H1 (cell line): ENCODE data around the gene DES. TPM values are rescaled to one million over a fixed set of nuclear protein-coding genes. Genes with fewer than 3 reads are reported as not detected.

Experiments used
- CTCF ChIA-PET: fragments of 300-600 bp; sonication (Branson Sonifier 250); formaldehyde crosslinking; loops from one replicate; lab custom pipeline; 2021; ENCODE audit not compliant: partially characterized antibody; lab: Charles Lee
- POLR2A ChIA-PET: fragments of 300-600 bp; sonication (Branson Sonifier 250); formaldehyde crosslinking; loops from one replicate; lab custom pipeline; 2021; ENCODE audit warnings: inconsistent platforms; ENCODE audit not compliant: partially characterized antibody; lab: Charles Lee
- DNase-seq, 2 experiments: peaks; one replicate each; pipeline versions ENCODE4 v3.0.0 to v3.0.0-alpha.2; 2010 to 2022; ENCODE audit warnings: low spot score in 2 of 2, low read depth in 1 of 2, mixed read lengths in 1 of 2
- FAIRE-seq: peaks from 2 replicates; lab custom pipeline; 2011; peaks lifted over from hg19 to GRCh38; lab: Jason Lieb, UNC
- H2AFZ ChIP-seq: 2 replicates; pipeline ENCODE4 v1.8.1; 2012; ENCODE audit warnings: low read length, inconsistent platforms
- H2AK5ac ChIP-seq: 2 replicates; pipeline ENCODE4 v1.6.1; 2013; ENCODE audit warnings: low read depth, low read length
- H2BK120ac ChIP-seq: replicated peaks from 2 replicates; pipeline ENCODE3; 2013; ENCODE audit warnings: low read depth, low read length, inconsistent platforms
- H2BK12ac ChIP-seq: 2 replicates; pipeline ENCODE4 v1.6.1; 2013; ENCODE audit warnings: low read depth, low read length
- H2BK15ac ChIP-seq: 2 replicates; pipeline ENCODE4 v1.6.1; 2013; ENCODE audit warnings: low read length
- H2BK20ac ChIP-seq: 2 replicates; pipeline ENCODE4 v1.6.1; 2013; ENCODE audit warnings: low read length
- H2BK5ac ChIP-seq: 2 replicates; pipeline ENCODE4 v1.6.1; 2013; ENCODE audit warnings: low read depth, low read length
- H3K14ac ChIP-seq: 2 replicates; pipeline ENCODE4 v1.6.1; 2013; ENCODE audit warnings: inconsistent platforms; ENCODE audit not compliant: insufficient read length
- H3K18ac ChIP-seq: 2 replicates; pipeline ENCODE4 v1.6.1; 2013; ENCODE audit warnings: low read length; ENCODE audit errors: extremely low read depth
- H3K23ac ChIP-seq: 2 replicates; pipeline ENCODE4 v1.6.1; 2013; ENCODE audit warnings: inconsistent platforms; ENCODE audit not compliant: insufficient read length
- H3K23me2 ChIP-seq: 2 replicates; pipeline ENCODE4 v1.6.1; 2013; ENCODE audit warnings: low read depth, low read length
- H3K27ac ChIP-seq: 2 replicates; pipeline ENCODE4 v1.6.1; 2011; ENCODE audit warnings: low read depth, low read length, inconsistent platforms
- H3K27me3 ChIP-seq, 4 experiments: replicated peaks in 1 of 4; 1 replicate in 1 of 4; 2 replicates in 3 of 4; pipeline versions ENCODE4 v1.6.1 to v1.8.1; 2011 to 2013; ENCODE audit warnings: low read length in 3 of 4, mild to moderate bottlenecking in 3 of 4, inconsistent platforms in 2 of 4, mixed read lengths in 2 of 4, moderate library complexity in 1 of 4; ENCODE audit not compliant: control insufficient read depth in 3 of 4, insufficient read depth in 3 of 4; ENCODE audit errors: extremely low read depth in 1 of 4
- H3K36me3 ChIP-seq, 4 experiments: 2 replicates each; pipeline versions ENCODE4 v1.6.1 to v1.8.1; 2011 to 2013; ENCODE audit warnings: mild to moderate bottlenecking in 4 of 4, low read length in 3 of 4, moderate library complexity in 2 of 4, control low read depth in 1 of 4, inconsistent platforms in 1 of 4; ENCODE audit not compliant: insufficient read depth in 4 of 4, control insufficient read depth in 2 of 4
- H3K4ac ChIP-seq: replicated peaks from 2 replicates; pipeline ENCODE3; 2013; ENCODE audit warnings: low read length, low read depth, mixed read lengths, inconsistent platforms; ENCODE audit not compliant: insufficient read length
- H3K4me1 ChIP-seq, 4 experiments: replicated peaks in 1 of 4; 1 replicate in 1 of 4; 2 replicates in 3 of 4; pipeline versions ENCODE4 v1.6.1 to v1.8.1; 2011 to 2013; ENCODE audit warnings: low read length in 3 of 4, inconsistent platforms in 2 of 4, mixed read lengths in 1 of 4; ENCODE audit not compliant: insufficient read depth in 4 of 4, control insufficient read depth in 3 of 4
- H3K4me2 ChIP-seq, 2 experiments: 2 replicates each; pipeline versions ENCODE4 v1.6.1 to v1.8.1; 2011 to 2013; ENCODE audit warnings: low read depth in 2 of 2, low read length in 2 of 2, control low read depth in 1 of 2, inconsistent platforms in 1 of 2, mild to moderate bottlenecking in 1 of 2; ENCODE audit not compliant: insufficient read depth in 1 of 2
- H3K4me3 ChIP-seq, 4 experiments: fragments of 200-600, 300-600 bp in 1 of 4; sonication (generic), shearing (Covaris generic), sonication (Bioruptor Twin) in 1 of 4; 2 replicates each; pipeline versions ENCODE4 v1.5.1 to v1.8.1; 2011 to 2016; ENCODE audit warnings: low read length in 4 of 4, low read depth in 3 of 4, control low read depth in 2 of 4, inconsistent platforms in 2 of 4, mild to moderate bottlenecking in 2 of 4, mixed read lengths in 1 of 4, moderate library complexity in 1 of 4; ENCODE audit not compliant: insufficient read depth in 2 of 4; ENCODE audit errors: extremely low read depth in 1 of 4
- H3K56ac ChIP-seq: replicated peaks from 2 replicates; pipeline ENCODE3; 2013; ENCODE audit warnings: low read depth, mild to moderate bottlenecking, mixed read lengths, low read length, inconsistent platforms; ENCODE audit not compliant: insufficient read length
- H3K79me1 ChIP-seq: 2 replicates; pipeline ENCODE4 v1.6.1; 2013; ENCODE audit warnings: low read depth, low read length, control low read depth
- H3K79me2 ChIP-seq, 2 experiments: 2 replicates each; pipeline versions ENCODE4 v1.6.1 to v1.8.1; 2012 to 2013; ENCODE audit warnings: low read length in 2 of 2, mild to moderate bottlenecking in 2 of 2, inconsistent platforms in 1 of 2; ENCODE audit not compliant: insufficient read depth in 2 of 2, control insufficient read depth in 1 of 2
- H3K9ac ChIP-seq, 4 experiments: replicated peaks in 1 of 4; 1 replicate in 1 of 4; 2 replicates in 3 of 4; pipeline versions ENCODE4 v1.6.1 to v1.8.1; 2011 to 2013; ENCODE audit warnings: low read depth in 3 of 4, low read length in 3 of 4, control low read depth in 2 of 4, mild to moderate bottlenecking in 2 of 4, moderate library complexity in 2 of 4, inconsistent platforms in 1 of 4; ENCODE audit errors: extremely low read depth in 1 of 4
- H3K9me3 ChIP-seq, 2 experiments: 2 replicates each; pipeline versions ENCODE4 v1.6.1 to v1.8.1; 2012 to 2013; ENCODE audit warnings: mild to moderate bottlenecking in 2 of 2, moderate library complexity in 2 of 2, control low read depth in 1 of 2, inconsistent platforms in 1 of 2, low read depth in 1 of 2, low read length in 1 of 2, mixed read lengths in 1 of 2; ENCODE audit not compliant: insufficient read depth in 2 of 2
- H4K20me1 ChIP-seq, 2 experiments: replicated peaks in 1 of 2; 2 replicates each; pipeline versions ENCODE3 to v1.8.1; 2011 to 2013; ENCODE audit warnings: inconsistent platforms in 2 of 2, low read length in 2 of 2, mild to moderate bottlenecking in 1 of 2; ENCODE audit not compliant: insufficient read depth in 2 of 2, control insufficient read depth in 1 of 2
- H4K5ac ChIP-seq: 2 replicates; pipeline ENCODE4 v1.6.1; 2013; ENCODE audit warnings: low read length, low read depth, mixed read lengths, inconsistent platforms; ENCODE audit not compliant: insufficient read length
- H4K8ac ChIP-seq: 2 replicates; pipeline ENCODE4 v1.8.0; 2013; ENCODE audit warnings: mild to moderate bottlenecking, moderate library complexity, low read length, inconsistent platforms; ENCODE audit not compliant: insufficient read depth; ENCODE audit errors: extremely low read depth
- H4K91ac ChIP-seq: replicated peaks from 2 replicates; pipeline ENCODE3; 2013; ENCODE audit warnings: low read length, mixed read lengths, inconsistent platforms; ENCODE audit not compliant: insufficient read length
- BCL11A ChIP-seq, 2 experiments: IDR thresholded peaks; one replicate each; pipeline ENCODE4 v1.6.1; 2011; ENCODE audit warnings: low read depth in 2 of 2, low read length in 2 of 2, mild to moderate bottlenecking in 2 of 2
- CBX8 ChIP-seq: fragments of 300-800, 300-1000 bp; sonication (generic); IDR thresholded peaks from 2 replicates; pipeline ENCODE4 v1.7.1; 2016; ENCODE audit warnings: low read depth, low read length, borderline replicate concordance
- CHD1 ChIP-seq: IDR thresholded peaks from 2 replicates; pipeline ENCODE4 v1.6.1; 2012; ENCODE audit warnings: low read depth, low read length, improper control_type of control experiment
- EP300 ChIP-seq, 2 experiments: IDR thresholded peaks; 1 replicate in 1 of 2; 2 replicates in 1 of 2; pipeline ENCODE4 v1.6.1; 2011 to 2012; ENCODE audit warnings: low read depth in 2 of 2, low read length in 2 of 2, mild to moderate bottlenecking in 2 of 2, borderline replicate concordance in 1 of 2, inconsistent platforms in 1 of 2, moderate library complexity in 1 of 2
- POU5F1 ChIP-seq: IDR thresholded peaks from 2 replicates; pipeline ENCODE4 v1.6.1; 2011; ENCODE audit warnings: low read depth, mild to moderate bottlenecking, low read length, moderate library complexity
- WGBS, 2 experiments: shearing (Covaris generic) in 1 of 2; methylation state at CpG; one replicate each; pipeline versions ENCODE4 v1.1.6 to v1.1.7; 2013 to 2015; ENCODE audit warnings: low lambda C conversion rate in 2 of 2, mixed read lengths in 2 of 2, inconsistent platforms in 1 of 2, low coverage in 1 of 2, missing lambda C conversion rate in 1 of 2; ENCODE audit not compliant: insufficient replicate concordance in 2 of 2, insufficient coverage in 1 of 2, insufficient read length in 1 of 2; ENCODE audit errors: extremely low coverage in 1 of 2, missing lambda C conversion rate in 1 of 2; 5-methylcytosine and 5-hydroxymethylcytosine counted together
- polyA plus RNA-seq, 7 experiments: library from polyadenylated mRNA; depleted of rRNA in 3 of 7; stranded (reverse) in 5 of 7; unstranded in 2 of 7; fragments of >200 nt in 5 of 7; fragments of 200-250 nt in 2 of 7; gene quantifications; 1 replicate in 5 of 7; 2 replicates in 1 of 7; 4 replicates in 1 of 7; pipeline versions ENCODE4 v1.2.1 to v1.2.3, GENCODE V29; 2011 to 2013; ENCODE audit warnings: missing spikeins in 2 of 7, mixed read lengths in 2 of 7
- total RNA-seq: library from RNA; stranded (reverse); fragmentation: NEBNext Ultra II Directional; extraction: Animal tissue kit (Norgen Biotek cat#: 25700); gene quantifications from 2 replicates; pipeline ENCODE4 v1.2.1, GENCODE V29; 2021

Gene DES
- total and polyA plus RNA-seq, 2 of the 8 experiments (the other 6 are each of a cell fraction or from before 2014, with no cell fraction given): 1.8 to 4.3 TPM

GRCh38 chr2:219388907-219389156, 29.3 kb upstream of the DES start:
- H3K4me3 ChIP-seq: peak overlapping the region; percentile 36 to 75 (median 54)

More at GRCh38 chr2:219388907-219389156, 29.3 kb upstream of the DES start:
- WGBS, 2 experiments: 79% methylated on average over 6 of the region's 6 CpGs; no CpG with 5 or more reads in 1 of the 2 experiments
- Histone ChIP-seq H3K79me2 (no peaks in the 10 kb centered on the region), H2BK20ac (no peak overlapping the region), H4K8ac (no peak overlapping the region), H4K5ac (no peak overlapping the region), H3K14ac (no peak overlapping the region), H3K4me2 (peak overlapping the region; percentile 61 to 69), H3K27ac (no peak overlapping the region), H3K9me3 (no peaks in the 10 kb centered on the region), H4K20me1 (peaks cover 0 to 2% of the 10 kb centered on the region in 2 experiments), H3K23me2 (peaks cover 3% of the 10 kb centered on the region), H4K91ac (no peak overlapping the region), H2BK120ac (no peak overlapping the region), H3K79me1 (peaks cover 2% of the 10 kb centered on the region), H3K18ac (no peak overlapping the region), H3K4me1 (peaks cover 0 to 13% (median 4%) of the 10 kb centered on the region in 4 experiments; a peak in 5 of 7 replicates), H3K9ac (no peak overlapping the region; a peak in 3 of 7 replicates), H3K23ac (no peak overlapping the region), H3K4ac (no peak overlapping the region), H3K36me3 (peaks cover 7 to 13% (median 10%) of the 10 kb centered on the region in 4 experiments; a peak in 6 of 8 replicates), H2BK12ac (no peak overlapping the region), H2AFZ (peak overlapping the region; percentile 89), H2BK15ac (no peak overlapping the region), H2BK5ac (no peak overlapping the region), H2AK5ac (no peak overlapping the region), H3K56ac (no peak overlapping the region), H3K27me3 (no peaks in the 10 kb centered on the region; a peak in 1 of 7 replicates)
- ChIA-PET CTCF (interaction anchor here (0.5 to 8.0 kb wide), 24 partner anchors 10 to 278 kb away, joined by 3 to 142 read pairs (median 4); partner anchors contain the start of genes GMPPA and SPEG), POLR2A (interaction anchor here (0.9 to 2.0 kb wide), 5 partner anchors 14 to 103 kb away, joined by 3 to 8 read pairs (median 4); no protein-coding TSS in a partner anchor)
- DNase-seq (no peak), FAIRE-seq (no peak)
- TF ChIP-seq CHD1 (no peak), EP300 (IDR thresholded peaks at IDR 0.05; ENCODE audit: borderline replicate concordance in 1 of 2, low read depth in 2 of 2, low read length in 2 of 2) (no peak), POU5F1 (no peak), BCL11A (IDR thresholded peaks at IDR 0.05; ENCODE audit: low read depth in 2 of 2, low read length in 2 of 2) (no peak), CBX8 (no peak)
